CD4-positive, CD25-positive, alpha-beta regulatory T cell (primary cell): ENCODE data around the gene ZNF500. TPM values are rescaled to one million over a fixed set of nuclear protein-coding genes. Genes with fewer than 3 reads are reported as not detected.

ENCODE experiments used
- ATAC-seq, 2 donors: fragments of 150-1000 bp; cut with Tn5 transposase; one replicate each; pipeline ENCODE4 v1.10.0; 2021; ENCODE audit warnings: low read depth in 2 of 2, moderate number of reproducible peaks in 2 of 2, moderate library complexity in 1 of 2
- DNase-seq, 3 donors: peaks; one replicate each; pipeline versions ENCODE4 v3.0.0 to v3.0.0-alpha.2; 2012 to 2022; ENCODE audit warnings: mixed read lengths in 1 of 3
- H3K27ac ChIP-seq: one replicate; pipeline ENCODE4 v1.7.0; 2013; ENCODE audit warnings: mild to moderate bottlenecking, low read length; ENCODE audit not compliant: insufficient read depth, poor library complexity, severe bottlenecking
- H3K27me3 ChIP-seq: one replicate; pipeline ENCODE4 v1.7.0; 2013; ENCODE audit warnings: low read length; ENCODE audit not compliant: control insufficient read depth, insufficient read depth
- H3K36me3 ChIP-seq: one replicate; pipeline ENCODE4 v1.7.0; 2013; ENCODE audit warnings: mild to moderate bottlenecking, low read length, moderate library complexity; ENCODE audit not compliant: control insufficient read depth, insufficient read depth
- H3K4me1 ChIP-seq: 2 replicates; pipeline ENCODE4 v1.7.0; 2013; ENCODE audit warnings: mild to moderate bottlenecking, low read length; ENCODE audit not compliant: insufficient read depth, control insufficient read depth, poor library complexity, severe bottlenecking
- H3K4me3 ChIP-seq: one replicate; pipeline ENCODE4 v1.7.0; 2013; ENCODE audit warnings: low read depth, mild to moderate bottlenecking, low read length, moderate library complexity
- H3K9me3 ChIP-seq, 2 experiments: 1 replicate in 1 of 2; 2 replicates in 1 of 2; pipeline ENCODE4 v1.7.0; 2013; ENCODE audit warnings: low read length in 2 of 2, mild to moderate bottlenecking in 1 of 2, moderate library complexity in 1 of 2; ENCODE audit not compliant: control insufficient read depth in 2 of 2
- H3K27ac Mint-ChIP-seq, 3 donors: one replicate each; pipeline ENCODE4 v1.8.0; 2020 to 2022; ENCODE audit warnings: mild to moderate bottlenecking in 3 of 3, mixed read lengths in 3 of 3, moderate library complexity in 2 of 3
- H3K27me3 Mint-ChIP-seq: one replicate; pipeline ENCODE4 v1.8.0; 2022; ENCODE audit warnings: mild to moderate bottlenecking, mixed read lengths
- H3K36me3 Mint-ChIP-seq: one replicate; pipeline ENCODE4 v1.8.0; 2020; ENCODE audit warnings: mixed read lengths
- H3K4me1 Mint-ChIP-seq, 4 donors: one replicate each; pipeline ENCODE4 v1.8.0; 2020 to 2022; ENCODE audit warnings: mixed read lengths in 4 of 4, mild to moderate bottlenecking in 1 of 4
- H3K4me3 Mint-ChIP-seq, 4 donors: one replicate each; pipeline ENCODE4 v1.8.0; 2020 to 2022; ENCODE audit warnings: mild to moderate bottlenecking in 4 of 4, mixed read lengths in 4 of 4, moderate library complexity in 3 of 4
- H3K9me3 Mint-ChIP-seq, 7 donors: one replicate each; pipeline ENCODE4 v1.8.0; 2020 to 2022; ENCODE audit warnings: mixed read lengths in 7 of 7, mild to moderate bottlenecking in 3 of 7, moderate library complexity in 2 of 7
- polyA plus RNA-seq, 4 donors: library from polyadenylated mRNA; unstranded; fragments of 300-500 nt; fragmentation: Illumina TruSeq; gene quantifications; one replicate each; pipeline ENCODE4 v1.2.3, GENCODE V29; 2021
- total RNA-seq: library from RNA; stranded (reverse); gene quantifications from one replicate; pipeline ENCODE4 v1.2.3, GENCODE V29; 2022

ZNF500 gene
- total and polyA plus RNA-seq, 5 donors from 2014 or later = 4.5 to 16.9 (median 12.3) TPM

DNA sequence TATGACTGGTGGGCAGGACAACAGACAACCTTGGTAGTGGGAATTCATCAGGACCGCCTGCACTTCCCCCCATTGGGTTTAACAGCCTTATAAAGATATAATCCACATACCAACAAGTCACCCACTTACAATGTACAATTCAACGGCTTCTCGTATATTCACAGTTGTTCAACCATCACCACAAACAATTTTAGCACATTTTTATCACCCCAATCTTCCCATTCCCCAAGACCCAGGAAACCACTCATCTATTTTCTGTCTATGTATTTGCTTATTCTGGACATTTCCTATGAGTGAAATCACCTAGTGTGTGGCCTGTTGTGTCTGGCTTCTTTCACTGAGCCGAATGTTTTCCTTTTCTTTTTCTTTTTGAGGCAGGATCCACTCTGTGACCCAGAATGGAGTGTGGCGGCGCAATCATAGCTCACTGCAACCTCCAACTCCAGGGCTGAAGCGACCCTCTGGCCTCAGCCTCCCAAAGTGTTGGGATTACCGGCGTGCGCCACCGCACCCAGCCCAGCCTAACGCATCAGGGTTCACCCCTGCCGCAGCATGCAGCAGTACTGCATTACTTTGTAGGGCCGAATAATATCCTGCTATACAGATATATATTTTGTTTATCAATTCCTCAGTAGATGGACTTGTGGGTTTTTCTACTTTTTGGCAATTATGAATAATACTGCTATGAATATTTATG is 43.7 kb downstream of the ZNF500 start:
- Histone ChIP-seq H3K9me3 (no peaks in the 10 kb centered on the region), H3K27me3 (no peaks in the 10 kb centered on the region), H3K27ac (no peak overlapping the region), H3K4me1 (no peaks in the 10 kb centered on the region), H3K36me3 (peaks cover 23% of the 10 kb centered on the region), H3K4me3 (no peak overlapping the region)
- Mint-ChIP-seq H3K4me1 (peaks cover 0 to 5% (median 3%) of the 10 kb centered on the region in 4 donors), H3K27me3 (no peaks in the 10 kb centered on the region), H3K4me3 (no peak overlapping the region), H3K9me3 (peaks cover 0 to 1% (median 0%) of the 10 kb centered on the region in 7 donors), H3K36me3 (peaks cover 11% of the 10 kb centered on the region), H3K27ac (no peak overlapping the region)
- DNase-seq (no peak), ATAC-seq (no peak)

DNA sequence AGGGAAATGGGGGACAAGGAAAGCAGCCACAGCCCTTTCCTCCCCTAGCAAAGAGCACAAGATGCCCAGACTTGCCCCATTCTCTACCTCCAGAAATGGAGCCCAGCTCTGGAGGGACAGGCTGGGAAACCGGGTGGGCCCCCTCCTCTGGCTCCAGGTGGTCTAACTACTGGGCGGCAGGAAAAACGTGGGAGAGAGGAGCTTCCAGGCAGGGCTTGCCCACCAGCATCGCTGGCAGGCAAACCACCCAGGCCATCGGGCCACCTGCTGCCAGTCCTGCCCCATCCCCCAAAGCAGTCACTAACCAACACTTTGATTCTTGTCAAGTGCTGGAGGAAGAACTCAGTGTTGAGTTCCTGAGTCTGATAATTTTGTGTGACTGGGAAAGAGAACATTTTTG is 48.5 kb downstream of the ZNF500 start:
- Histone ChIP-seq H3K4me1 (no peaks in the 10 kb centered on the region), H3K27me3 (no peaks in the 10 kb centered on the region), H3K4me3 (no peak overlapping the region), H3K9me3 (no peaks in the 10 kb centered on the region), H3K27ac (no peak overlapping the region), H3K36me3 (peaks cover 14% of the 10 kb centered on the region)
- DNase-seq (no peak), ATAC-seq (no peak)
- no peaks in the 10 kb centered on the region for H3K27me3 Mint-ChIP-seq
- peaks cover 0 to 6% (median 1%) of the 10 kb centered on the region in 4 donors for H3K4me1 Mint-ChIP-seq
- no peak overlapping the region for H3K4me3 Mint-ChIP-seq
- H3K27ac Mint-ChIP-seq = no peak overlapping the region
- H3K36me3 Mint-ChIP-seq = peaks cover 12% of the 10 kb centered on the region
- H3K9me3 Mint-ChIP-seq = peaks cover 0 to 1% (median 0%) of the 10 kb centered on the region in 7 donors

DNA sequence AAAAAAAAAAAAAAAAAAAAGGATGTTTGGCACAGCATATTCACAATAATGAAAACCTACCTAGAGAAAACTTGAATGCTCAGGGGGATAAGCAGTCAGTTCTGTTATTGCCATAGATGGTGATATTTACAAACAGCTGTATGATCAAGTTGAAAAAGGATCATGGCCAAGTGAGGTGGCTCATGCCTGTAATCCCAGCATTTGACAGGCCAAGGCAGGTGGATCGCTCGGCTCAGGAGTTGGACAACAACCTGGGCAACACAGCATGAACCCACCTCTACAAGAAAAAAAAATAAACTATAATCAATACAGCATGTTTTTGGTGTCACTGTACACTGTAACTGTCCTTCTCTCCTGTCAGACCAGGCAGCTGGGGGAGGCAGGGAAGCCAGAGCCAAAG is 52.0 kb downstream of the ZNF500 start:
- peaks cover 22% of the 10 kb centered on the region for H3K36me3 Mint-ChIP-seq
- no peak for DNase-seq

DNA sequence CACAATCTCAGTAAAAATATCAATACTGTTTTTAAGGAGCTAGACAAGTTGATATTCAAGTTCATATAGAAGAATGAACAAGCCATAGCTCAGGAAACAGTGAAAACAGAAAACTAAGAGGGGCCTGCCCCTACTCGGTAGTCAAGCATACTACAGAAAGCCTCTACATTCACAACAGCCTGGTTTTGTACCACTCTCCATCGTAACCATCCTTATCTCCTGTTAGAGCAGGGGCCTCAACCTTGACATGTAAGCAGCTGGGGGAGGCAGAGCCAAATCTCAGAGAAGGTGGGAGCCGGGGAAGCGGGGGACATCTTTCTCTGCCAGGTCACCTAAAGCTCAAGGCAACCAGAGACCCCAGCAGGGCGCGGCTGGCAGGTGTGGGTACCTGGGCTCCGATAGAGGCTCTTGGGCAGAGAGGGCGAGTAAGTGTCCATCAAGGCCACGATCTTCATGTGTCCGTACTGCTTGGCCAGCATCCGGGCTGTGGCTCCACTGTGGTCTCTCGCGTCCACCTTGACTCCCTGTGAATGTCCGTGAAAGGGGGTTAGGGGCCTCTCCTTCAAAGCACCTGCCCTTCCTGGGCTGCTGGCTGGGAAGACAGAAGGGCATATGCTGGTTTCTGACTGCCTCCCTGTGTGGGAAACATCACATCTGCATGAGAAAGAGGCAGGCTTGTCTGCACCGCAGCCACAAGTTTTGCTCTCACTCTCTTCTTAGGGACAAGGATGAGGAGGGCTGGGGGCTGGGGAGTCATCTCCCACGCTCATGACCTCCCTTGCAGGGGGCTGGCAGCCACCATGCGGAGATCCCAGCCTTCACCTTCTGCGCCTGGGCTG is 53.1 kb downstream of the ZNF500 start:
- Histone ChIP-seq H3K27ac (no peak overlapping the region), H3K9me3 (no peaks in the 10 kb centered on the region), H3K4me3 (no peak overlapping the region), H3K4me1 (no peaks in the 10 kb centered on the region), H3K36me3 (peaks cover 27% of the 10 kb centered on the region), H3K27me3 (no peaks in the 10 kb centered on the region)
- no peaks in the 10 kb centered on the region for H3K9me3 Mint-ChIP-seq
- peaks cover 0 to 3% (median under 1%) of the 10 kb centered on the region in 4 donors for H3K4me1 Mint-ChIP-seq
- no peak for DNase-seq
- peaks cover 28% of the 10 kb centered on the region for H3K36me3 Mint-ChIP-seq
- H3K27ac Mint-ChIP-seq = no peak overlapping the region
- ATAC-seq = no peak
- no peak overlapping the region for H3K4me3 Mint-ChIP-seq
- H3K27me3 Mint-ChIP-seq = no peaks in the 10 kb centered on the region

More for the DNA sequence above, 52.0 kb downstream of the ZNF500 start:
- Mint-ChIP-seq H3K9me3 (no peaks in the 10 kb centered on the region), H3K27ac (no peak overlapping the region), H3K4me1 (peaks cover 0 to 3% (median 0%) of the 10 kb centered on the region in 4 donors), H3K27me3 (no peaks in the 10 kb centered on the region), H3K4me3 (no peak overlapping the region)
- Histone ChIP-seq H3K27ac (no peak overlapping the region), H3K27me3 (no peaks in the 10 kb centered on the region), H3K36me3 (peaks cover 22% of the 10 kb centered on the region), H3K4me1 (no peaks in the 10 kb centered on the region), H3K9me3 (no peaks in the 10 kb centered on the region), H3K4me3 (no peak overlapping the region)
- no peak for ATAC-seq

GRCh38 chr16:4709481-4709880 is 57.5 kb downstream of the ZNF500 start:
- H3K27ac Mint-ChIP-seq = no peak overlapping the region

DNA sequence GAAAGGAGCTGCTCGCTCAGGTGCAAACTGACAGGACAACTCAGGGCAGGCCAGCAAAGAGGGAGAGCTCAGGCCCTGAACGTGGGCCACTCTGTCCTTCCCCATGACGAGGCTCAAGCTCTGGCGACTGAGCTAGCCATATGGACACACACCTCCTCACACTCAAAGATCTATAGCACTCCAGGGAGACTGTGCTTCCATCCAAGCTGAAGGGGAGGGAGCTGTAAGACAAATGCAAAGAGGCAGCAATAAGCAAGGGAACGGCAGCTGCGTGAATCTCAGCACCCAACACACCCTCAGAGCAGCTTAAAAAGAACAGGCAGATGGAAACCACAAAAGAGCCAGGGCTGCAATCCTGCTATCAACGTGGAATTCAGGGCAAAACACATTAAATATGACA is 60.1 kb downstream of the ZNF500 start:
- no peaks in the 10 kb centered on the region for H3K27me3 ChIP-seq
- H3K27ac ChIP-seq = no peak overlapping the region
- no peak overlapping the region for H3K4me3 ChIP-seq
- peaks cover 0 to 6% (median under 1%) of the 10 kb centered on the region in 4 donors for H3K4me1 Mint-ChIP-seq
- H3K4me1 ChIP-seq = no peaks in the 10 kb centered on the region
- H3K27me3 Mint-ChIP-seq = no peaks in the 10 kb centered on the region
- peaks cover 19% of the 10 kb centered on the region for H3K36me3 Mint-ChIP-seq
- H3K9me3 ChIP-seq = no peaks in the 10 kb centered on the region
- no peak for ATAC-seq
- H3K9me3 Mint-ChIP-seq = no peaks in the 10 kb centered on the region
- peaks cover 23% of the 10 kb centered on the region for H3K36me3 ChIP-seq
- peak overlapping the region in 2 of 3 donors; percentile 56 to 91 for H3K27ac Mint-ChIP-seq
- H3K4me3 Mint-ChIP-seq = no peak overlapping the region
- no peak for DNase-seq

More at GRCh38 chr16:4709481-4709880, 57.5 kb downstream of the ZNF500 start:
- Histone ChIP-seq H3K27ac (no peak overlapping the region), H3K4me1 (no peaks in the 10 kb centered on the region), H3K9me3 (no peaks in the 10 kb centered on the region), H3K36me3 (peaks cover 31% of the 10 kb centered on the region), H3K4me3 (no peak overlapping the region), H3K27me3 (no peaks in the 10 kb centered on the region)
- ATAC-seq = no peak
- Mint-ChIP-seq H3K9me3 (no peaks in the 10 kb centered on the region), H3K27me3 (no peaks in the 10 kb centered on the region), H3K36me3 (peaks cover 25% of the 10 kb centered on the region), H3K4me1 (peaks cover 0 to 6% (median under 1%) of the 10 kb centered on the region in 4 donors), H3K4me3 (no peak overlapping the region)
- DNase-seq = no peak

GRCh38 chr16:4704913-4705312 is 62.0 kb downstream of the ZNF500 start:
- Mint-ChIP-seq H3K27ac (no peak overlapping the region), H3K36me3 (peaks cover 13% of the 10 kb centered on the region), H3K27me3 (no peaks in the 10 kb centered on the region), H3K4me3 (no peak overlapping the region), H3K9me3 (no peaks in the 10 kb centered on the region), H3K4me1 (peaks cover 0 to 6% (median under 1%) of the 10 kb centered on the region in 4 donors)
- no peaks in the 10 kb centered on the region for H3K27me3 ChIP-seq
- H3K27ac ChIP-seq = no peak overlapping the region
- no peak for DNase-seq
- H3K36me3 ChIP-seq = peaks cover 25% of the 10 kb centered on the region
- no peaks in the 10 kb centered on the region for H3K9me3 ChIP-seq
- ATAC-seq = no peak
- no peak overlapping the region for H3K4me3 ChIP-seq
- no peaks in the 10 kb centered on the region for H3K4me1 ChIP-seq
